K562 (cell line): ENCODE measurements around the gene GALM. TPM values are rescaled to one million over a fixed set of nuclear protein-coding genes. Genes with fewer than 3 reads are reported as not detected.

ENCODE experiments used
- BRCA1 ChIP-seq, 2 experiments: fragments of 450-650 bp in 1 of 2; sonication (generic) in 1 of 2; formaldehyde crosslinking in 1 of 2; IDR thresholded peaks; 2 replicates each; pipeline versions ENCODE4 v1.5.0 to v1.6.1; 2017 to 2020; ENCODE audit warnings: mild to moderate bottlenecking in 1 of 2, missing genetic modification reagents in 1 of 2
- CEBPB ChIP-seq: fragments of 450-650 bp; IDR thresholded peaks from 2 replicates; pipeline ENCODE4 v1.6.1; 2016; ENCODE audit warnings: missing genetic modification characterization, missing compliant biosample characterization
- GATAD2A ChIP-seq: fragments of 450-650 bp; IDR thresholded peaks from 2 replicates; pipeline ENCODE4 v1.6.1; 2017
- HIVEP1 ChIP-seq: fragments of 250-450 bp; sonication (Bioruptor Pico); IDR thresholded peaks from 2 replicates; pipeline ENCODE4 v1.4.0; 2020; ENCODE audit warnings: mild to moderate bottlenecking
- POLR2G ChIP-seq: fragments of 200-400 bp; formaldehyde crosslinking; IDR thresholded peaks from 2 replicates; pipeline ENCODE4 v1.6.1; 2017; ENCODE audit warnings: low read depth, mild to moderate bottlenecking, antibody characterized with exemption, low read length, moderate library complexity
- RBFOX2 ChIP-seq: fragments of 200-400 bp; formaldehyde crosslinking; IDR thresholded peaks from 2 replicates; pipeline ENCODE4 v1.6.1; 2017; ENCODE audit warnings: low read depth, mild to moderate bottlenecking, low read length, moderate library complexity
- SMAD1 ChIP-seq: fragments of 150-350 bp; IDR thresholded peaks from 2 replicates; pipeline ENCODE4 v1.6.1; 2014; ENCODE audit warnings: low read length, low read depth; ENCODE audit not compliant: partially characterized antibody
- ZNF140 ChIP-seq: fragments of 250-450 bp; sonication (Bioruptor Pico); IDR thresholded peaks from 2 replicates; pipeline ENCODE4 v1.8.0; 2021; ENCODE audit warnings: moderate library complexity, mild to moderate bottlenecking, inconsistent platforms
- ZNF311 ChIP-seq: fragments of 250-450 bp; sonication (Bioruptor Pico); IDR thresholded peaks from 2 replicates; pipeline ENCODE4 v1.4.0; 2020; ENCODE audit warnings: mild to moderate bottlenecking, moderate library complexity
- ZNF384 ChIP-seq: IDR thresholded peaks from 2 replicates; pipeline ENCODE4 v1.6.1; 2012; ENCODE audit warnings: low read depth, low read length, improper control_type of control experiment
- ZNF639 ChIP-seq, 2 experiments: fragments of 200-800 bp in 1 of 2; sonication (Bioruptor generic) in 1 of 2; sonication (generic) in 1 of 2; formaldehyde crosslinking in 1 of 2; IDR thresholded peaks in 1 of 2; conservative IDR thresholded peaks in 1 of 2; 2 replicates each; pipeline versions ENCODE4 v1.5.0 to v1.6.1; 2016 to 2020; ENCODE audit warnings: missing compliant biosample characterization in 1 of 2, missing genetic modification characterization in 1 of 2, missing genetic modification reagents in 1 of 2
- ZNF695 ChIP-seq: fragments of 450-650 bp; formaldehyde crosslinking; IDR thresholded peaks from 2 replicates; pipeline ENCODE4 v1.4.0; 2020; ENCODE audit warnings: mild to moderate bottlenecking, moderate library complexity
- ZNF766 ChIP-seq: fragments of 200-800 bp; sonication (Bioruptor generic); conservative IDR thresholded peaks from 2 replicates; pipeline ENCODE4 v1.6.1; 2016; ENCODE audit warnings: missing genetic modification characterization, missing compliant biosample characterization
- polyA plus RNA-seq, 8 experiments: library from polyadenylated mRNA; depleted of rRNA in 4 of 8; stranded (reverse) in 5 of 8; unstranded in 3 of 8; fragments of >200 nt; fragmentation: Nextera tagmentation in 2 of 8; fragmentation: Illumina TruSeq in 1 of 8; extraction: Ambion mirVana in 2 of 8; extraction: Trizol in 1 of 8; gene quantifications; 2 replicates each; pipeline versions ENCODE4 v1.2.1 to v1.2.3, GENCODE V29; 2011 to 2014; ENCODE audit warnings: inconsistent platforms in 1 of 8, missing spikeins in 1 of 8
- total RNA-seq, 7 experiments: library from RNA; depleted of rRNA in 6 of 7; stranded (reverse); fragments of >200 nt in 6 of 7; fragmentation: Illumina TruSeq in 2 of 7; extraction: Trizol in 2 of 7; gene quantifications; 2 replicates each; pipeline versions ENCODE4 v1.2.1 to v1.2.3, GENCODE V29; 2011 to 2021; ENCODE audit warnings: low replicate concordance in 1 of 7
- TF ChIP-seq, protein P1 (sequence below): sonication (generic); formaldehyde crosslinking; IDR thresholded peaks from 2 replicates; pipeline ENCODE4 v1.8.0; 2022; ENCODE audit warnings: missing genetic modification reagents, mild to moderate bottlenecking, moderate library complexity, borderline replicate concordance
- TF ChIP-seq, protein P2 (sequence below): fragments of 250-450 bp; sonication (Bioruptor Pico); IDR thresholded peaks from 2 replicates; pipeline ENCODE4 v1.5.0; 2021; ENCODE audit warnings: mild to moderate bottlenecking, moderate library complexity
- TF ChIP-seq, protein P3 (sequence below): fragments of 450-650 bp; IDR thresholded peaks from 2 replicates; pipeline ENCODE4 v1.6.1; 2017; ENCODE audit warnings: antibody characterized with exemption, mild to moderate bottlenecking

The GALM gene
- total and polyA plus RNA-seq, 9 of the 15 experiments (the other 6 are each of a cell fraction or from before 2014, with no cell fraction given), result 22.1 to 51.7 (median 27.9) TPM

GRCh38 chr2:38653715-38654527, 12.0 kb upstream of the GALM start (continued):
- TF ChIP-seq, protein P1, sequence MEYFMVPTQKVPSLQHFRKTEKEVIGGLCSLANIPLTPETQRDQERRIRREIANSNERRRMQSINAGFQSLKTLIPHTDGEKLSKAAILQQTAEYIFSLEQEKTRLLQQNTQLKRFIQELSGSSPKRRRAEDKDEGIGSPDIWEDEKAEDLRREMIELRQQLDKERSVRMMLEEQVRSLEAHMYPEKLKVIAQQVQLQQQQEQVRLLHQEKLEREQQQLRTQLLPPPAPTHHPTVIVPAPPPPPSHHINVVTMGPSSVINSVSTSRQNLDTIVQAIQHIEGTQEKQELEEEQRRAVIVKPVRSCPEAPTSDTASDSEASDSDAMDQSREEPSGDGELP (CRISPR knock-in tag), result peak; percentile 42; the same call in 1 of the 2 replicates
- TF ChIP-seq ZNF766 (CRISPR knock-in tag), result peak; percentile 76
- no peak; the same call in 1 of the 2 replicates for TF ChIP-seq ZNF140 (CRISPR knock-in tag)
- no peak for TF ChIP-seq SMAD1
- no peak for TF ChIP-seq GATAD2A
- TF ChIP-seq ZNF639 (CRISPR knock-in tag; conservative IDR thresholded peaks at IDR 0.05 in 1 of 2, IDR thresholded peaks at IDR 0.05 in 1 of 2), result 0 out of 4 replicates have a peak, but pooled peaks of 1 of the 2 experiments have one; percentile 23
- no peak for TF ChIP-seq BRCA1 (IDR thresholded peaks at IDR 0.05)
- TF ChIP-seq BRCA1 (CRISPR knock-in tag; IDR thresholded peaks at IDR 0.05), result no peak
- TF ChIP-seq CEBPB (tag), result peak; percentile 76
- TF ChIP-seq, protein P2, sequence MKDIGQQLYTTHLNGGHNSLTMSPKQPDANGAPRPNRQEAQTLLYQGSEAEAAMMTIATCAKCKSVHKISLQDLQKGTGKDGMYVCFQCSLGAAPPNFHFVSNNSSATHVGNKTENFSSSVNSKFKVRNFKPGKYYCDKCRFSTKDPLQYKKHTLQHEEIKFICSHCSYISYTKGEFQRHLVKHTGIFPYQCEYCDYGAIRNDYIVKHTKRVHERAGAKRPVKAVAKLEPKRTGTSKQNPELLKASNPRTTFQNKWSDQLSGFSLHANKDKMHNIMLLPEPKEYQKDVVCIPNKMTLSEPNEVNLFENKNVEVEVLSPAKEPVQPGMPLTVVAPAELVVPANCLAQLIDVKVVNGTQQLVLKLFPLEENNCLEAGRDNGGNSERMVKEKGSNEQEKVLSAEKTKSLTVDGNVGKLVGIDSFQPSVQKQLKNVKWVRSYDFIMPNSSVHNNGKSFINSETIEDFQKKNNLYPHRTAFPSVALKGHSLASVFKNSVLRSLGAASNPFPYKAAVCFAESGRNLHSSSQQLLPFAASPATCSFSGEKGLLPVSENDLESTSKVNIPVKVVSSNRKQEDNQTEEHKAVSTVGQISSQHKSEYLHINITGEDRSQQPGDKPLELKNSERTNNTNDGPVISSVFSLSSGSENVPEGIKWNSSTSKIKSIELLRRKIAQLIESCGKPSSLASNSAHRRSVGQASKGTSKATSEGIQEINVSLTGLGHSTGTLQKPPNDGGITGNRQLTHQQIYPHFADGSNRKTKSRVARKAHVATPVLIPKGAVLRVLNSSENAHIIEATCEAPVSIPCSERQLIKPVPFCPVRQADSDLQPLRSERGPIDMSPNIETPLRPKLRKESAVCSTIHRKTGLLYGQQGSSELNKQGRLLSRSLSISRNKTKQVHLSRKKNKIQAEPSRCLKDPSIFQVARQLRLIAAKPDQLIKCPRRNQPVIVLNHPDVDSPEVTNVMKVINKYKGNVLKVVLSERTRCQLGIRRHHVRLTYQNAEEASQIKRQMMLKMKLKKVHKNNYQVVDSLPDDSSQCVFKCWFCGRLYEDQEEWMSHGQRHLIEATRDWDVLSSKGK (CRISPR knock-in tag), result no peak
- TF ChIP-seq, protein P3, sequence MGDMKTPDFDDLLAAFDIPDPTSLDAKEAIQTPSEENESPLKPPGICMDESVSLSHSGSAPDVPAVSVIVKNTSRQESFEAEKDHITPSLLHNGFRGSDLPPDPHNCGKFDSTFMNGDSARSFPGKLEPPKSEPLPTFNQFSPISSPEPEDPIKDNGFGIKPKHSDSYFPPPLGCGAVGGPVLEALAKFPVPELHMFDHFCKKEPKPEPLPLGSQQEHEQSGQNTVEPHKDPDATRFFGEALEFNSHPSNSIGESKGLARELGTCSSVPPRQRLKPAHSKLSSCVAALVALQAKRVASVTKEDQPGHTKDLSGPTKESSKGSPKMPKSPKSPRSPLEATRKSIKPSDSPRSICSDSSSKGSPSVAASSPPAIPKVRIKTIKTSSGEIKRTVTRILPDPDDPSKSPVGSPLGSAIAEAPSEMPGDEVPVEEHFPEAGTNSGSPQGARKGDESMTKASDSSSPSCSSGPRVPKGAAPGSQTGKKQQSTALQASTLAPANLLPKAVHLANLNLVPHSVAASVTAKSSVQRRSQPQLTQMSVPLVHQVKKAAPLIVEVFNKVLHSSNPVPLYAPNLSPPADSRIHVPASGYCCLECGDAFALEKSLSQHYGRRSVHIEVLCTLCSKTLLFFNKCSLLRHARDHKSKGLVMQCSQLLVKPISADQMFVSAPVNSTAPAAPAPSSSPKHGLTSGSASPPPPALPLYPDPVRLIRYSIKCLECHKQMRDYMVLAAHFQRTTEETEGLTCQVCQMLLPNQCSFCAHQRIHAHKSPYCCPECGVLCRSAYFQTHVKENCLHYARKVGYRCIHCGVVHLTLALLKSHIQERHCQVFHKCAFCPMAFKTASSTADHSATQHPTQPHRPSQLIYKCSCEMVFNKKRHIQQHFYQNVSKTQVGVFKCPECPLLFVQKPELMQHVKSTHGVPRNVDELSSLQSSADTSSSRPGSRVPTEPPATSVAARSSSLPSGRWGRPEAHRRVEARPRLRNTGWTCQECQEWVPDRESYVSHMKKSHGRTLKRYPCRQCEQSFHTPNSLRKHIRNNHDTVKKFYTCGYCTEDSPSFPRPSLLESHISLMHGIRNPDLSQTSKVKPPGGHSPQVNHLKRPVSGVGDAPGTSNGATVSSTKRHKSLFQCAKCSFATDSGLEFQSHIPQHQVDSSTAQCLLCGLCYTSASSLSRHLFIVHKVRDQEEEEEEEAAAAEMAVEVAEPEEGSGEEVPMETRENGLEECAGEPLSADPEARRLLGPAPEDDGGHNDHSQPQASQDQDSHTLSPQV, result 0 out of 2 replicates have a peak, but pooled peaks have one; percentile 88
- 0 out of 2 replicates have a peak, but pooled peaks have one; percentile 26 for TF ChIP-seq POLR2G
- TF ChIP-seq ZNF695 (CRISPR knock-in tag), result no peak
- TF ChIP-seq ZNF384, result peak; percentile 34; the same call in 1 of the 2 replicates
- peak; percentile 41; the same call in 1 of the 2 replicates for TF ChIP-seq RBFOX2
- TF ChIP-seq ZNF311 (CRISPR knock-in tag), result peak; percentile 33; the same call in 1 of the 2 replicates
- no peak for TF ChIP-seq HIVEP1 (CRISPR knock-in tag)
